Inflammatory macrophage treated with lipopolysaccharide for 4 hours (primary cell): ENCODE measurements around the gene TMEM132D.
"Not testable (repeated sequence)": the region's sequence is repeated elsewhere in the genome, so short reads cannot be mapped to it uniquely, and the experiment has no call there.

Experiments
- DNase-seq: peaks from one replicate; pipeline ENCODE4 v3.0.0-alpha.2; 2020

TMEM132D gene

DNA sequence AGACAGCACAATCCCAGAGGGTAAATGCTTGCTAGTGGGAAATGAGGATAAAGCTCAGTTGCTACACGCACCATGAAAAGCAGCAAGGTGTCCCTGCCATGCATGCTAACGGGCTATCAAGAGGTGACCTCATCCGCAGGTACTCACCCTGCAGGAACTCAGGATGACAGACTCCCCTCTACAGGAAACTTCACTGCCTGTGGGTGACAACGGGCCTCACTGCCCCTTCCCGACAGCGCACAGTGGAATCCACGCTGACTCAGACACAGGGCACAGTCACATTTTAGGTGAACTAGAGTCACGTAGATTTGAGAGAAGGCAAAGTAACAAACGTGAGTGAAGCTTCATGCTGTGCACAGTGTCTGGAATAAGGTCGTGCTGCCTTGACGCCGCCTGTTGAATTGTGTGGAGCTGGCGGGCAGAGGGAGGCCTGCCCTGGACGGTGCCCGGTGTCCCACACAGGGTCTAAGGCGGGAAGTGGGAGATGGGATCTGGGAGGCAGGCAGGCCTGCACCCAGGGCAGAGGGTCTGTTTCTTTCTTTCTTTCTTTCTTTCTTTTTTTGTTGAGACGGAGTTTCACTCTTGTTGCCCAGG, 331.8 kb downstream of the TMEM132D start:
- no peak for DNase-seq

DNA sequence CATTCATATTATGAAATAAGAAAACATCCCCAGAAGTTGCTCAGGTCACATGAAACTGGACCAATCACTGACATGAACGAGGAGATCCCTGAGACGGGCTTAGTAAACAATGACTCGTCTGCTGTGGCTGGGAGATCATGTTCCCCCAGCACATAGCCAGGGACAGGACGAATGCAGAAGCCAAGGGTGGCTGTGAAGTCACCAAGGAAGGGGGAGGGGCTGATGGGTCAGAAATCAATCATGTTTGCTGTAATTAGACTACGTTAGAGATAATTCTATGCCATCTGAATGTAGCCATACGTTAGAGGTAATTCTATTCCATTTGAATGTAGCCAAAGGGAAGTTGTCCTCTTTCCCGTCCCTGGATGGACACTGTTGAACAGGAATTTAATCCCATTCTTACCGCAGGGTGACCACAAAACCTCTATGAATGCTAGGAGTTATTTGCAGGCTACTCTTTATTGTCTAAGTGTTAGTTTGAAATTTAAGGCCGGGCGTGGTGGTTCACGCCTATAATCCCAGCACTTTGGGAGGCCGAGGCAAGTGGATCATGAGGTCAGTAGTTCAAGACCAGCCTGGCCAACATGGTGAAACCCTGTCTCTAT, 332.9 kb downstream of the TMEM132D start:
- no peak for DNase-seq

DNA sequence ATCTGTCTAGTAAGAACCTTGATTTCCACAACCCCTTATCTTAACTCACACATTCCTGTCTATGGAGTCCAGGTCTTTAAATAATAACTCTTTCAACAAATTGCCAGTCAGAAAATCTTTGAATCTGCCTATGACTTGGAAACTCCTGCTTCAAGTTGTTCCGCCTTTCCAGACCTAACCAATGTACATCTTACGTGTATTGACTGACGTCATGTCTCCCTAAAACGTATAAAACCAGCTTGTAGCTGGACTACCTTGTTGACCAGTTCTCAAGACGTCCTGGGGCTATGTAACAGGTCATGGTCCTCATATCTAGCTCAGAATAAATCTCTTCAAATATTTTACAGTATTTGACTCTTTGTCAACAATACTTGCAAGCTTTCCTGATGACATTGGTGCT, 337.0 kb downstream of the TMEM132D start:
- DNase-seq, result no peak

DNA sequence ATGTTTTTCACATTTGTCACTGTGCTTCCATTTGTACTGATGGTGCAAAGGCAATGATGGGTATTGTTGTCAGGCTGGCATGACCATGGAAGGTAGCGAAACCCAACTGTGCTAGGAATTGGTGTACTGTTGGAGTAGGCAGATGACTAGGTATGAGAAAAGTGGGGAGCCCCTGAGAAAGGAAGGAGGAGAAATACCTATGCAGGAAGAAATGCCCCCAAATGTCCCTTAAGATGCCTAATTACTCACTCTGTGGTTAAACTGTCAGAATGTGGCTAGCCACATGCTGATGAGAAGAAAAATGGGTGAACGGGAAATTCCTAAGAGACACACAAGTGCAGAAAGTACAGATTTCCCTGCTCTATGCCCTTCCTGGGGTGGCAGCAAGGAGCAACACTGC, 339.1 kb downstream of the TMEM132D start:
- no peak for DNase-seq

DNA sequence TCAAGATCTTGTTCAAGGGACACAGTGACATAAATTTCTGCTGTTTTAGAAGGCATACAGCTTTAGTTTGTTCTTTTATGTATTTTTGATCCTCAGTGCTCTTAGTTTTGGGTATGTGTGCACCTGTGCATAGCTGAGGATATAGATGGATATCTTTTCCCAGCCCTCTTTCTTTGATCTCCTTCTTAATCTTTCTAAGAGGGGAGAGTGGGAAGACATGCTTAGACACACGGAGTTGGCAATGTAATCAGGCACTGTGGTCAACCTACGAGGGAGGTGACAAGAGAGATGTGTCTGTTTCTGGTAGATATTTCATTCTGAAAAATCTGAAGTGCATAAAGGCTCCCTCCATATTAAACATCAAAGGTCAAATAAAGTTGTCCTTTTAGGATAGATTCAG, 340.6 kb downstream of the TMEM132D start:
- DNase-seq, result no peak

DNA sequence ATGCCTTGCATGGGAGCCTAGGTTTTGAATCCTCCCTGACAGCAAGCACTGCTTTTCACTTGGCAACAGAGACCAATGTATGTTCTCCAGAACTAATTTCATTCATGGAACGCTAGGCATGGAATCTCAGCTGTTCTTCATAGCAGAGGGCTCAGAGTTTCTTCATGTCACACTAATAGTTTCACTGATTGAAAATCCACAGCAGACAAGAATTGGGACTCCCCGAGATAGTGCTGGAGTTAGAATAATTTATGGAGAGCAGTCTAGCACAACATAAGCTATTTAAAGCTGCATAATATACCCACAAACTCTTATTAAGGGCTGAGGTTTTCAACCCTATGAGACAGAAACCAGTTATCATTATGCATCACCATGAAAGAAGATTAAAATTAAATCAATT, 342.5 kb downstream of the TMEM132D start:
- DNase-seq, result no peak

DNA sequence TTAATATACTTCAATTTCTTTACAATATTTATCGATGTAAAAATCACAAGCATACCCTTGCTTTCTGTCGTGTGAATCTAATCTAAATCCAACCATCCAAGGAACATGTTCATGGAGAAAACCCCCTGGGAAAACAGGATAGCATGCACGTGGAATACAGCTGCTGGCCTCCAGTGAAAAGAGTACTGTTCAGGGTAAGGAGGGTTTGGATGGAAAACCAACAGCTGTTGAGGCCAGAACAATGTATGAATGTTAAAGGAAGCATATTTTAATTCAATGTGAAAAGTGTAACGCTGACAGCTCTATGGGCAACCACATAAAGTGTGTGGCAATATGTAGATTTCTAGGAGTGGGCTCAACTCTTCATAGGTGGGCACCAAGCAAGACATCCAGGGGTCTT, 344.0 kb downstream of the TMEM132D start:
- no peak for DNase-seq

DNA sequence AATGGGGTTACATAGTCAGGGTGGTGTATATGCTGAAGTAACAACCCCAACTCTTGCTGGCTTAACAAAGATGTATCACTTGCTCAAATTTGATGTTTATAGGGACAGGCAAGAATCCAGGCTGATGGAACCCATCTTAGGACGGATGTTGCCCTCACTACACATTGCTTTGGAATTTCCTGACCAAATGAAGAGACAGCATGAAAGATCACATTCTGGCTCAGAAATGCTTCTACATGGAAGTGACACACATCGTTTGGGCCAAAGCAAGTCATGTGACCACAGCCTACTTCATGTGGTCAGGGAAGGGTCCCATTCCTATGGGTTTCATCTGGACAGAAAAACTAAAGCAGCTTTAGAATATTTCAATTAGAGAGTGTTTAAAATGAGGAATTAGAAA, 345.8 kb downstream of the TMEM132D start:
- no peak for DNase-seq

DNA sequence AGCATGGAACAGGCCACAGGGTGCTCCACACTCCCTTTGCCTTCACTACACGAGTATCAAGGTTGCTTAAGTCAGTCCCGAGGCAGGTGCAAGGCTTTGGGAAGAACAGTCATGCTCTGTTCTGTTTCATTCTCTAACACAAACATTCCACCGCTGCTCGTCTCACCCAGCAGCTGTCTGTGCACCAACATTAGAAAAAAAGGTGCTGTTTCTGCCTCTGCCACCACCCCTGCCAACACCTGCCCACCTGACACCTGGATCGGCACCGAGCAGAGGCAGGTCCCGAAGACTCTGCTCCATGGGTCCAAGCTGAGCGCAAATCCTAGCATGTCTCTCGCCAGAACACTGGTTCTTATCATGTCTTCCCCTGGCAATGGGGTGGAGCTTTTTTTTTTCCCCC, 347.7 kb downstream of the TMEM132D start:
- DNase-seq, result no peak

DNA sequence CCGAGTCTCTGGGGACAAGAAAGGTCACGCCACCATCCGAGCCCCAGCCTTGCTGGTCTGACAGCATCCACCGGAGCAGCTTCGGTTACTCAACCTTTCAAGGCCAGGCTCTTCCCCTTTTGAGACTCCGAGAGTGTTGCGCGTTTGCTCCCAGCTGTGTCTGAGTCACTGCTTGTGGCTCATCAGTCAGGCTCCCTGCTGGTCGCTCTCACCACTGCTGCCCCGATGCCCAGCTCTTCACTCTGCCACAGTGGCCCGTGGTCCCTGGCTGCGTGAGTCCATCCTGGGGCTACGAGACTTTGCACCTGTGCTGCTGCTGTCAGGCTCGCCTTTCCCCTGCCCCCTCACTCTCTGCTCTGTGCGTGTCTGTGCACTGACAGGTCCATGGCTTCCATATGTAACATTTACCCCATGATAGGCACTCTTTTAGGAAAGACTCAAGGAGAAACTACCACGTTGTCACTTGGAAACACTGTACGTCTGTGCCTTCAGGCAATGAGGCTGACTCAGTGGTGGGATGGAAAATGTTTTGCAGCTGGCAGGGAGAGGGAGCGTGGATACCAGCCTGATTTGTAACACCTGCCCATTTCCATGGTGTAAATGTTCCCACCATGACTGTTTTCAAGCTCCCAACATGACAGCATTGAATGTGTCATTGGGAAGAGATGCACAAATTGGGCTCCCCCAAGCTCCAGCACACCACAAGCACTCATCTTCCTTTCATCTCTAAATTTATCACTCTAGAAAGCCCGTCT, 350.7 kb downstream of the TMEM132D start:
- no peak for DNase-seq

DNA sequence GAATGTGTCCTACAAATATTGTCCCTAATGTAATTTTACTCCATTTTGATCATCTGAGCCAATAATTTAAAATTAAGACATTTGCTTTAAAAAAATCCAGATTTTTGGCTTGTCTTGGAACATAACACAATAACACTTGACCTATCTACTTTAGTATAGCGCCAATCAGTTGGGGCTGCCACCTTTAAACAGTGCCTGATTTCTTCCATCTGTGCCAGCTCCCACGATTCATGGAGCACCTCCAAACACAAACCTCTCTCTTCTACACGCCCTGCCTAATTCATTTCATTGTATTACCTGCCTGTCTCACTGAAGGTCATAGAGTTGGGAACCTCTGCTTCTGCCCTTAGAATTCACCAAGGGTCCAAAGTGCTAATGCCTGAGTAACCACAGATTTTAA, 352.4 kb downstream of the TMEM132D start:
- no peak for DNase-seq

DNA sequence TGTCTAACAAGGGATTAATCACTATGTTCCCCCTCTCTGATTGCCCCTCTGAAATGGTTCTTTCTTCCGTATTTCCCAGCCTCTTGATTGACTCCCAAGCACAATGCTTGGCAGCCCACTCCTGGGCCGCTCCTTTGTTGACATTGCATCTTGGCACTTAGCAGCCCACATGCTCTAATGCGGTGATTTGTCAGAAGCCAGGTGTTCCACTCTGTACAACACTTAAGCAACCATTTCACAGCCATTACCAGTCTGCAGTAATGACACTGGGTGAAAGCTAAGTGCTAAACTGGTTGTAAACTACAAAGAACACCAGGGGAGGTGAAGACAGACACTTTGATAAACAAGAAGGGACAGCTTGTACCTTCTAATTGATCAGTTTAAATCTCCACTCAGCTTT, 353.5 kb downstream of the TMEM132D start:
- no peak for DNase-seq

DNA sequence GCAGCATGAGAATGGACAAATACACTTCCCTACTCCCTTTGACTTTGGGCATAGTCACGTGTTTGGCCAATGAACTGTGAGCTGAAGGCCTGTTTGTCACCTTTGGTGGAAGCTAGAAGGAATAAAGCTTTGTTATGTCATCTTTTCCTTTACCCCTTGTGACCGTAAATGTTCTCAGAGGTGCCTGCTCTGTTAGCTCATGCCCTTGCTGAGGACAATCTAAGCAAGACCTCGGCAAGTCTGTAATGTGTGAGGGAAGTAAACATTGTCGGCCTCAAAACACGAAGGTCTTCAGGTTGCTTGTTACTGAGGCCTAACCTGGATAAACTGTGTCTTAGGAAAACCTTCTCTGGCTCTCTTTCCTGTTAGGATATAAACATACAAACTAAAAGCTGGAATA, 354.2 kb downstream of the TMEM132D start:
- DNase-seq, result no peak

DNA sequence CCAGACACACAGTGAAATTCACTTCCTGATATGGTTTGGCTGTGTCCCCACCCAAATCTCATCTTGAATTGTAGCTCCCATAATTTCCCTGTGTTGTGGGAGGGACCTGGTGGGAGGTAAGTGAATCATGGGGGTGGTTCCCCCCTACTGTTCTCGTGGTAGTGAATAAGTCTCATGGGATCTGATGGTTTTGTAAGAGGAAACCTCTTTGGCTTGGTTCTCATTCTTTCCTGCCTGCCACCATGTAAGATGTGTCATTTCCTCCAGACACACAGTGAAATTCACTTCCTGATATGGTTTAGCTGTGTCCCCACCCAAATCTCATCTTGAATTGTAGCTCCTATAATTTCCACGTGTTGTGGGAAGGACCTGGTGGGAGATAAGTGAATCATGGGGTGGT, 354.8 kb downstream of the TMEM132D start:
- DNase-seq, result not testable (repeated sequence)

DNA sequence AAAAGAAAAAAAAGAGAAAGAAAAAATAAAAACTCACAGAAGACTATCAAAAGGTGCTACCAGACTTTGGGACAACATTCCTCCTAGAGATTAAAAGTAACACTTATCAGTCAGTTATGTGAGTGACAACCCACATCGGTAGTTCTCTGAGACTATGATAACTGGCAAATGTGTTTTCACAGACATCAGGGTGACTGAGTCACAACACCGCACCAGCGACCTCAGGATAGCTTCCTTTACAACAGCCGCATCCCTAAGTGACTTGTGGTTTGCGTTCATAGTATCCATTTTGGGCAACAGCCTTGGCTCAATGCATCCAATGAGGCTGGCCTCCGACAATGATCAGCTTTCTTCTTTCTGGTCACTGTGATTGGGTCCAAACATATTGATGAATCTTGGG, 359.1 kb downstream of the TMEM132D start:
- no peak for DNase-seq

DNA sequence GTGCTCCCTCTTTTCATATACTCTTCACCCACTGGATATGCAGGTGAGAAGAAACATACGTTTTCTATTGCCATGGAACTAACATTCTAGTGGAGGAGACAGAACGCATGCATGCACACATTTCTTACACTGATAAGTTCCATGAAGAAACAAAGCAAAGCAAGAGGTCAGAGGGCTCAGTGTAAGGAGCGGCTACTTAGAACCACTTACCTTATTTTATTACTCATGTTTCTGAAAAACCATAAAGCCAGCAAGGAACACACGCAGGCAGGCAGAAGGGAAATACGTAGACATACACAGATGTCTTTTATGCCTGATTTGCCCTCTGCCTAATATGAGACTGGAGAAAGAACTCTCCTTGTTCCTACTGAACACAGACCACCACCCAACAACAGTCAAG, 362.9 kb downstream of the TMEM132D start:
- no peak for DNase-seq

DNA sequence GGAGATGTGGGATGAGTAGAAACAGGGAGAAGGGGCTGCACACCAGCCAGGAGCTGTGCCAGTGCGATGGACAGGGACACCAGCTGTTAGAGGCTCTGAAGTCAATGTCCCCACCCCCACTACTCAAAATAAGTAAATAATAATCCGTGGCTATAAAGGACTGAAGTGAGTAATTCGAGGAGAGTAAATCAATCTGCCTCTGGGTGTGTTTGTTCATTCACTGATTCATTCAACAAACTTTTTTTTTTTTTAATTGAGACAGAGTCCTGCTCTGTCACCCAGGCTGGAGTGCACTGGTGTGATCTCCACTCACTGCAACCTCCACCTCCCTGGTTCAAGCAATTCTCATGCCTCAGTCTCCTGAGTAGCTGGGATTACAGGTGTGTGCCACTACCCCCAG, 363.6 kb downstream of the TMEM132D start:
- DNase-seq, result no peak

DNA sequence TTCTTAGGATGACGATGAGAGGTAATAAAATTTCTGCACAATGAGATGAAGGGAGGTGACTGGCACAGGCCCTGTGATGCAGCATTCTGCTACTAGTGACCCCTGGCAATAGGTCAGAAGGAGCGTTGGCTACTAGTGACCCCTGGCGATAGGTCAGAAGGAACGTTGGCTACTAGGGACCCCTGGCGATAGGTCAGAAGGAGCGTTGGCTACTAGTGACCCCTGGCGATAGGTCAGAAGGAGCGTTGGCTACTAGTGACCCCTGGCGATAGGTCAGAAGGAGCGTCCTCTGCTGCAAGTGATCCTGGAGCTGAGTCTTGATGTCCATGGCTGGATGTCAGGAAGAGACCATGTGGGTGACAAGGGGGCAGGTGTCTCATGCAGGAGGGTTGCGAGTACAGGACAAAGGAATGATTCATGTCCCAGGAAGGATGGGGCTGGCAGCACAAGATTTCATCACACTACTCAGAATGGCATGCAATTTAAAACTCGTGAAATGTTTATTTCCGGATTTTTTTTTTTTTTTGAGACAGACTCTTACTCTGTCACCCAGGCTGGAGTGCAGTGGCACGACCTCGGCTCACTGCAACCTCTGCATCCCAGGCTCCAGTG, 365.0 kb downstream of the TMEM132D start:
- DNase-seq, result not testable (repeated sequence)

DNA sequence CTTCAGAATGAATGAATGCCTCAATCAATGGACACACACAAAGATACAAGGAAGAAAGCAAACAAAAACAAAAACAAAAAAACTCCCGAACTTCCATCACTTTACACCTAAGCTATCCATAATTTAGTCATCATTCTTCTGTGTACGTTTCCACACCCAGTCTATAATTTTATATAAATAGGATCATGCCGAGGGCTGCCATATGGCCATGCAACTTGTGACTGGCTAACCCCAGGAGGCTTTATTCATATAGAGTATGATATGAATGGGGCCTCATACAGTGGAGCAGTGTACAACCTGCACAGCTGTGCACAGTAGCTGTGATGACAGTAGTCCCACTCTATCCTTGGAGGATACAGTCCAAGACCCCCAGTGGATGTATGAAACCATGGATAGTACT, 365.7 kb downstream of the TMEM132D start:
- no peak for DNase-seq

DNA sequence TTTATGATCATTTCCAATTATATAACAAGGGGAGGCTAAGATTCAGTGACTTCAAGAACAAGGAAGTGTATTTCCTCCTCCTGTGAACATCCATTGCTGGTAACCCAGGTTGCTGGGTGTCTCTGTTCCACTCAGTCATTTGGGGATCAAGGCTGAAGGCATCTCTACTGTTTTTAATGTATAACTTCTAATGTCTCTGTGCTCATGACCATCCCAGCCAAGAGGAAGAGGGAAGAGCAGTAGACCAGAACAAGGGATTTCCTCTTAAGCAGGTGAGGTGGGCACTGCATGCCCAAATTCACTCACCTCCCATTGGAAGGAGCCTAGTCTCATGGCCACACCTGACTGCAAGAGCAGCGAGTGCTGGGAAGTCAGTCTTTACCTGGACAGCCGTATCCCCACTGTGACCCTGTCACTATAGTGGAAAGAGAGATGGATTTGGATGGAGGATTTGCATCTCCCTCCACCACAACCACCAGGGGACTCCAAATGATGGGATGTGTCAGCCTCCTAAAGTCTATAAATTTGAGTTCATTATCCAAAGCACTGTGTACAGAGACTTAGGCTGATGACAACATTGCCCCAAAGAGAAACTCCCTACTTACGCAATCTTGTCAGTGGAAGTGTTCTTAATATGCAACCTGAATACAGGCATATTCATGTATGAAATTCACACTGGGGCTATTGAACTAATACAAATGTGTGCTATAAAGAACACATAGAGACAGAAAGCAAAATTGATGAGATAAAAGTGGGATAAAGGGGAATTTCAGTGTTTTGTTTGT, 368.7 kb downstream of the TMEM132D start:
- no peak for DNase-seq

DNA sequence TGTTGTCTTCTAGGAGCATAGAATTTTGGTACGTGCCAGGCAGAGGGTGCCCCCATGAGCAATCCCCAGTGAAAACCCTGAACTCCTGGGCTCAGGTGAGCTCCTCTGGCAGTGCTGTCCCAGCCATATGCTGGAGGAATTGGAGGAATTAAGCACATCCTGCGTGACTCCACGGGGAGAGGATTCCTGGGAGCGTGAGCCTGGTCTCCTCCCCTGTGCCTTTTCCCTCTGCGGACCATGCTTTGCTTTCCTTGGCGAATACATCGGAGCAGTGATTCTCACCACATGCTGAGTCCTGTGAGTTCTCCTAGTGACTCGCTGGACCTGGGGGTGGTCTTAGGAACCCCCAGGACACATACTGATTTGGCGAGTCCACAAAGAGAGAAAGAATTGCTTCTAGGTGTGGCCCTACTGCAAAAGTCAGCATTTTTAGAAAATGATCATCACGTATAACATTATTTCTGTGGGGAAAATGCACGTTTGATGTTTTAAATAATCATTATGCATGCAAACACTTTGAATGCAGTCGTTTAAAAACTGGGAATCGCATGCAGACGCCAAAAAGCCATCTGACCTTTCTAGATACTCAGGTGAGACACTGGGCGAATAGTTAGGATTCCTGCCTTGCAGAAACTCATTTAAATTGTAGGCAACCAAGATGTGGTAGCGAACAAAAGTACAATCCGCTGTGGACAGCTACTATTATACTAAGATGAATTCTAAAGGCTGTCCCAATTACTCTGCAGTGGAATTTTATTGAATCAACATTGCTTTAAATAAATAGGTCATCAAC, 370.9 kb downstream of the TMEM132D start:
- no peak for DNase-seq

DNA sequence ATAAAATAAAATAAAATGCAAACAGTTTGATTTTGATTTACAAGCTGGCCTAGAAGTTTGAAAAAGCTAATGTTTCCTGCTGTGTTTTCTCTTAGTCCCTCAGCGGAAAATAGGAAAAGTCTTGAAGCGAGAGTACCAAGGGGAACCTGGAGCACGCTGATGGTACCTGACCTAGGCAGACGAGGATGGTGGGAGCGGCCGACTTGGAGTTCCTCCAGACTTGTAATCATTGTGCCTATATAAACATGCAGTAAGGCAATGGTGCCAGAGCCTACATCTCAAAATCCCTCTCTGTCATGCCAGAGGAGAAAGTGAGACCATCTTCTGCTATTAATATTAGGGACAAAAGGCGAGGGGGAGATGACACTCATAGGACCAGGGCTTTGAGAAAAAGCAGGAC, 371.7 kb downstream of the TMEM132D start:
- no peak for DNase-seq
